Metanephros (tissue), 2 donors: ENCODE measurements around the gene CAVIN1. TPM values are rescaled to one million over a fixed set of nuclear protein-coding genes. Genes with fewer than 3 reads are reported as not detected.

ENCODE experiments used
- small RNA-seq: library from RNA; depleted of rRNA; stranded (forward); fragments of <200 nt; gene quantifications from one replicate; pipeline ENCODE3, GENCODE V24; 2014; ENCODE audit warnings: low replicate concordance
- total RNA-seq: library from RNA; depleted of rRNA; stranded (reverse); fragments of >200 nt; gene quantifications from one replicate; pipeline ENCODE4 v1.2.3, GENCODE V29; 2014

Gene CAVIN1, protein sequence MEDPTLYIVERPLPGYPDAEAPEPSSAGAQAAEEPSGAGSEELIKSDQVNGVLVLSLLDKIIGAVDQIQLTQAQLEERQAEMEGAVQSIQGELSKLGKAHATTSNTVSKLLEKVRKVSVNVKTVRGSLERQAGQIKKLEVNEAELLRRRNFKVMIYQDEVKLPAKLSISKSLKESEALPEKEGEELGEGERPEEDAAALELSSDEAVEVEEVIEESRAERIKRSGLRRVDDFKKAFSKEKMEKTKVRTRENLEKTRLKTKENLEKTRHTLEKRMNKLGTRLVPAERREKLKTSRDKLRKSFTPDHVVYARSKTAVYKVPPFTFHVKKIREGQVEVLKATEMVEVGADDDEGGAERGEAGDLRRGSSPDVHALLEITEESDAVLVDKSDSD
- 111 TPM for total RNA-seq

DNA sequence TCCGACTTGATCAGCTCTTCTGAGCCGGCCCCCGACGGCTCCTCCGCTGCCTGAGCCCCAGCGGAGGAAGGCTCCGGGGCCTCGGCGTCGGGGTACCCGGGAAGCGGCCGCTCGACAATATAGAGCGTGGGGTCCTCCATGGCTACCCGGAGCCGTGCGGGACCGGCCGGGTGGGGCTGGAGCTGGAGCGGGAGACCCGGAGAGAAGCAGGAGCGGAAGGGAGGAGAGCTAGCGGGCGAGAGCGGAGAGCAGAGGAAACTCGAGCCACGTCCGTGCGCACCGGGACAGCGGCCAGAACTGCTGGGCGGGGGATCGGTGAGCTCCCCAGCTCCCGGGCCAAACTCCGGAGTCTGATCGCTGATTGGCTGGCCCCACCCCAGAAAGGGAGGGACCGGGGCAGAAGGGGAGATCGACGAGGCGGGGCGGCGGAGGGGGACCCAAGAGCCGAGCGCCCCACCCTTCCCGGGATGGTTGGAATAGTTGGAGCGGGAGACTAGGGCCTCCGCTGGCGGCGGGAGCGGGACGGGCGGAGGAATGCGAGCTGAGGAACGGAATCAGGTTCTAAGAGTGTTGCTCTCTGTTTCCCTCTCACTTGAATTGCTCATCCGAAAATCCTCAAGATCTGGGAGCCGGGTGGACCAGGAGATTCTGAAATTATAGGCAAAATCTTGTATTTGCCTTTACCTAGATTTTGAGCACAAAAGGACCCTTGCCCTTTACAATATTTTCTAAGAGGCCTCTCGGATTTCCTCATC is at the start of gene CAVIN1:
CAVIN1 (minus strand) TSS at position 299 of the 755 bp plus-strand sequence; CDS start at position 140, 159 bp downstream.

DNA sequence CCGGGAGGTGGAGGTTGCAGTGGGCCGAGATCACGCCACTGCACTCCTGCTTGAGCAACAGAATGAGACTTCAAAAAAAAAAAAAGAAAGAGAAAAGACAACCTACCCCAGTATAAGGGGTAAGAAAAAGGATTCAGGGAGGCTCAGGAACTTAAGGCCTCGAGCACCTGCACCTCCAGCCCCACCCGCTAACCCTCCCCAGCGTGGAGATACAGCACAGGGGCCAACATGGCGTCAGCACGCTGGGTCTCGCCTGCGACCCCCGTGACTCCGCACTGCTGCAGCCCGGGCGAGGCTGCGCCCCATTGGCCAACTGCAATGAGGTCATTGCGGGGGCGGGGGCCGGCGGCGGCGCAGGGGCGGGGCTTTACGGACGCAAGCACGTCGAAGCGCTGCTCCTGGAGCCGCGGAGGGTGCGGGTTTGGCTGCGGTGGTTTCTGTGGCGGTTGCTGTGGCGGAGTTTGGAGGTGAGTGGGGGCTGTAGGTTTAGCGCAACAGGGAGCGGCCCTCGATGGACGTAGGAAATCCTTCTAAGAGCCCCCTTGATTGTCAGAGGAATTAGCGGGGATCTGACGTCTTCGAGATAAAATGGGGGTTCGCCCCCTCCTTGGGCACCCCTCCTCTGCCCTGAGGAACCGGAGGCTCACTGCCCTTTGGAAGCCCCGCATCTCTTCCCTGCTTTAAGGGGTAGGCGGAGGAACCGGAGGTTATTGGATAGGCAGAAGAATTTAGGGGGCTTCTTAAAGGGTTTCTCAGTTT is 35.6 kb upstream of the CAVIN1 start, which contains the start of gene ATP6V0A1:
ATP6V0A1 (plus strand) TSS at position 382 of the 759 bp plus-strand sequence. CDS start 2,017 bp downstream, outside the sequence.

DNA sequence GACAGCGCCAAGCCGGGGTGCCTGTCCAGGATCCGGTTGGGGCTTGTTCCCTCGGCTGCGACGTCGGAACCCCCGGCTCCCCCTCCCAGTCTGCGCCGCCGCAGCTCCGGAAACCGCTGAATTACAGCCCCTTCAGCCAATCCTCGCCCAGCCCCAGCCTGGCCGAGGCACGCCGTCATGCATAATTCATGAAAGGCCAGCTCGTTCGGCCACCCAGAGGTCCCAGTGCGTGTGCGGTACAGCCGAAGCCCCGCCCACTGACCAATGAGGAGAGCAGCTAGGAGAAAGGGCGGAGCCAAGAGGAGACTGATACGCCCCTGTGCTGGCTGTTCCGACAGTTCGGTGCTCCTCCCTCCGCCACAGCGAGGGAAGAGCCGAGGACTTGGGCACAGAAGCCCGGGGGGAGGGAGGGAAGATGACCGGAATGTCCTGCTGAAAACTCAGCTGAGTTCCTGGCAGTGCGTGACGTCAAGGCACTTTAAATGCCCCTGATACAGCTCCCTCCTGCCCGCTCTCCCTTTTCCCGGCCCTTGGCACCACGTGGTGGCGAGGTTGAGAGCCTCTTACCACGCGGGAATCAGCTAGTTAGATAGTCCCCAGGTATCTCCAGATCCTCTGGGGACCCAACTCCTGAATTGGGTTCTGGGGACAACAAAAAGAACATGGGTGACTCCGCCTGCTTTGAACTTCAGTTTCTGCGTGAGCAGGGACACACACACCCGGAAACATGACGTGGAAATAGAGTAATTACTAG is 34.5 kb downstream of the CAVIN1 start, which contains the start of gene STAT3:
STAT3 (minus strand) TSS at position 62 of the 754 bp plus-strand sequence. CDS start 39,926 bp downstream, outside the sequence.

Small RNAs within 50 kb of the gene (small RNA-seq; reads per million reads assigned to genes)
- gene RNU7-97P, result not detected

Other genes with a start within 250 kb of the CAVIN1 start
- not detected for gene KCNH4, start 242.1 kb downstream of the CAVIN1 start, total RNA-seq
- not detected for gene HCRT, start 237.8 kb downstream of the CAVIN1 start, total RNA-seq
- 23.6 TPM for gene GHDC, start 228.8 kb downstream of the CAVIN1 start, total RNA-seq
- 53.7 TPM for gene STAT5B, start 146.9 kb downstream of the CAVIN1 start, total RNA-seq
- gene STAT5A, start 134.8 kb downstream of the CAVIN1 start, total RNA-seq, result 24.3 TPM
- 125 TPM for gene STAT3, start 34.8 kb downstream of the CAVIN1 start, total RNA-seq
- 61.6 TPM for gene ATP6V0A1, start 35.6 kb upstream of the CAVIN1 start, total RNA-seq
- 33.8 TPM for gene NAGLU, start 113.0 kb upstream of the CAVIN1 start, total RNA-seq
- gene HSD17B1, start 129.7 kb upstream of the CAVIN1 start, total RNA-seq, result 2.3 TPM
- 31.4 TPM for gene COASY, start 138.9 kb upstream of the CAVIN1 start, total RNA-seq
- gene MLX, start 143.8 kb upstream of the CAVIN1 start, total RNA-seq, result 29.0 TPM
- 3.2 TPM for gene PSMC3IP, start 154.5 kb upstream of the CAVIN1 start, total RNA-seq
- gene RETREG3, start 186.1 kb upstream of the CAVIN1 start, total RNA-seq, result 65.3 TPM
- 21.4 TPM for gene TUBG1, start 186.4 kb upstream of the CAVIN1 start, total RNA-seq
- 25.5 TPM for gene TUBG2, start 236.0 kb upstream of the CAVIN1 start, total RNA-seq